GM19043 (cell line): ENCODE measurements around the gene NXPH4.

Experiments used
- ATAC-seq: cut with Tn5 transposase; IDR thresholded peaks from one replicate; pipeline ENCODE4 v1.9.1; 2021; ENCODE audit warnings: low read depth; ENCODE audit not compliant: unreplicated experiment

NXPH4 gene

DNA sequence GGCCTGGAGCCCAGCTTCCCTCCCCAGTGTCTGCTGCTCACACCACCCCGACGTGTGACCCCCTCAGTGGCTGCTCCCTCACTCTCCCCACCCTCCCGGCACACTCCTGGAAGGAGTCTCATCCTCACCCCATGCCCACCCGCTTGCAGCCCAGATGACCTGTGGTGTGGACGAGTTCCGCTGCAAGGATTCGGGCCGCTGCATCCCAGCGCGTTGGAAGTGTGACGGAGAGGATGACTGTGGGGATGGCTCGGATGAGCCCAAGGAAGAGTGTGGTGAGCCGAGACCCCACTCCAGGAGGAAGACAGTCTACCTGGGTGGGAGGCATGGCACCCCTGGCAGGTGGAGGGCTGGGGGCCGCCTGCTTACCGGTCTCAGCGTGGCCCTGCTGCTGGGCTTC lies 15.0 kb upstream of the NXPH4 start:
- ATAC-seq, result no peak

GRCh38 chr12:57202321-57202720 lies 14.3 kb upstream of the NXPH4 start:
- ATAC-seq, result no peak

GRCh38 chr12:57203201-57203600 lies 13.4 kb upstream of the NXPH4 start:
- no peak for ATAC-seq

GRCh38 chr12:57203791-57204190 lies 12.8 kb upstream of the NXPH4 start:
- no peak for ATAC-seq

DNA sequence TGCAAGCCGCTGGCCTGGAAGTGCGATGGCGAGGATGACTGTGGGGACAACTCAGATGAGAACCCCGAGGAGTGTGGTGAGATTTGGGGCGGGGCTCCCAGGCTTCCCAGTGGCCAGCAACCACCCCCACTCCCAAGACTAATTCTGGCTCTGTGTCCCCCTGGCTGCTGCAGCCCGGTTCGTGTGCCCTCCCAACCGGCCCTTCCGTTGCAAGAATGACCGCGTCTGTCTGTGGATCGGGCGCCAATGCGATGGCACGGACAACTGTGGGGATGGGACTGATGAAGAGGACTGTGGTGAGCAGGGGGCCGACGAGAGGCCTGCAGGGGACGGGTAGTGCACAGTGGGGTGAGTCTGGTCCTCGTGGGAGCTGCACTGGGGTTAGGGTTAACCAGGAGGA lies 12.1 kb upstream of the NXPH4 start:
- no peak for ATAC-seq

- no peak for ATAC-seq
Observed at GRCh38 chr12:57205186-57205585, 11.4 kb upstream of the NXPH4 start.

DNA sequence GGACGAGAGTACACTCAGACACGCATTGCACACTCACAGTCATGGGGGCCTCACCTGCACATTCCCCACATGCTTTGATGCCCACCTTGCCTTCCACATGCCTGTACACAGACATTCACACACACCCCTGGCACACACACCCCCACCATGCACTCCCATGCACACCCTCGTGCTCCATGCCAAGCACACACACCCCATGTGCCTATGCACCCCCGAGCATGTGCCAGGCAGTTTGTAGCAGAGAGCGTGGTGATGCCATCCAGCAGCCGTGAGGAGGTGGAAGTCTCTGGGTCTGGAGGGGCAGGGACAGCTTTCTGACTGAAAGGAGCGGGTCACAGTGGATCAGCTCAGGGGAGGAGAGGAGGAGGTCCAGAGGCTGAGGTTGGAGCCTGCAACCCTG lies 10.7 kb upstream of the NXPH4 start:
- no peak for ATAC-seq

DNA sequence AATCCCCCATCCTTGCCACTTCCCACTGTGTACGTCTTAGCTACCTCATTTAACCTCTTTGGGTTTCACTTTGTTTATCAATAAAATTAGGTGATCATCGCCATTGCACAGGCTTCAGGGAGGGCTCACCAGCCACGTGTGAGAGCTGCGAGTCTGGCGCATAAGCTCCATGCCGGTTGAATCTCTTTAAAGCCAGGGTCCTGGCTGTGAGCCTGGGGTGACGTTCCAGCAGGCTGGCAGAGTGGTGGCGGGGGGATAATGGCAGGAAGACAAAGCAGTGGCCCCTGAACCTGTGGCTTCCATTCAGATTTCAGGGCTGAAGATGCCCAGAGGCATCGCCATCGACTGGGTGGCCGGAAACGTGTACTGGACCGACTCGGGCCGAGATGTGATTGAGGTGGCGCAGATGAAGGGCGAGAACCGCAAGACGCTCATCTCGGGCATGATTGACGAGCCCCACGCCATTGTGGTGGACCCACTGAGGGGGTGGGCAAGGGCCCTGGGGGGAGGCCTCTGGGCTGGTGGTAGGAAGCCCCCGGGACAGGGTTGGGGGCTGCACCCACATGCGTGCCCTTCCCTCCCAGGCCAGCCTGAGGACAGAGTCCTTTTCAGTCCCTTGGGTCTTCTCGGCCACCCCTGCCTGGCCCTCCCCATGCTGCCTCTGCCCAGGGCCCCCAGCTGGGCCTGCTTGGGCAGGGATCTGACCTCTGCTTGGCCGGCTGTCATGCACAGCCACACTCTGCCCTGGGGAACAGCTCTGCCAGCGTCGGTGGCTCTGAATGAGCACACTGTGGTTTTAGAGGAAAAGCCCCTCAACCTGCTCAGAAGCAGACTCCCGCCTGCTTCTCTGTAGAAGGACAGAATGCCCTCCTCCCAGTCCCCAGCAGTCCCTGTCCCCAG lies 8.6 kb upstream of the NXPH4 start:
- no peak for ATAC-seq

DNA sequence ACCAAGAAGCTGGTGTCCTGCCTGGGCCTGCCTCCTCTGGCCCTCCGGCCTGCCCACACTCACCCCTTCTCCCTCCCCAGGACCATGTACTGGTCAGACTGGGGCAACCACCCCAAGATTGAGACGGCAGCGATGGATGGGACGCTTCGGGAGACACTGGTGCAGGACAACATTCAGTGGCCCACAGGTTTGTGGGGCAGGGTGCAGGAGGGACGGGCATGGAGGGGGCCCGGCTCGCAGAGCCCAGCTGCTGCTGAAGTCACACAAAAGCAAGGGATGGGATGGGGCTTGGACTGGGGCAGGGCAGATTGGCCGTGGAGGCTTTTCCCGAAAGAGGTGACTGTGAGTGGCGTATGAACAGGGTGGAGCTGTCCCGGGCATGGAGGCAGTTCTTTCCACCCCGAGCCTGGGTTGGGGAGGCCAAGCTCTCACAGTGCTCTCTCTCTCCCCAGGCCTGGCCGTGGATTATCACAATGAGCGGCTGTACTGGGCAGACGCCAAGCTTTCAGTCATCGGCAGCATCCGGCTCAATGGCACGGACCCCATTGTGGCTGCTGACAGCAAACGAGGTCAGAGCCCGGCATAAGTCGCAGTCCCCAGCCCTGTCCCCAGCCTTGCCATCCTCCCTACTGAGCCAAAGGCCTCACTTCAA lies 7.8 kb upstream of the NXPH4 start:
- ATAC-seq, result no peak

- ATAC-seq, result no peak
Observed at GRCh38 chr12:57209916-57210315, 6.7 kb upstream of the NXPH4 start.

DNA sequence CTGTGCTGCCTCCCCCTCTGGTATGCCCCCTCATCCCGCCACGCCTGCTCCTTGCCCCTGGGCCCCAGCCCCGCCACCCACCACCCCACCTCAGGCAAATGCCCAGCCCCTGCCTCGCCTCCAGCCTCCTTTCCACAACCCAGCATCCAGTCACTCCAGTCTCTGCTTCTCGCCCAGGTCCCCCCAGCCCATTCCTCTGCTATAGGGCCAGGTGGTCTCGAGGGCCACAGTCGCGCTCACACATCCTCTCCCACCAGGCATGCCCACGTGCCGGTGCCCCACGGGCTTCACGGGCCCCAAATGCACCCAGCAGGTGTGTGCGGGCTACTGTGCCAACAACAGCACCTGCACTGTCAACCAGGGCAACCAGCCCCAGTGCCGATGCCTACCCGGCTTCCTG lies 6.1 kb upstream of the NXPH4 start:
- no peak for ATAC-seq

GRCh38 chr12:57210926-57211692 lies 5.5 kb upstream of the NXPH4 start:
- no peak for ATAC-seq

GRCh38 chr12:57211791-57212700 lies 4.5 kb upstream of the NXPH4 start:
- no peak for ATAC-seq

DNA sequence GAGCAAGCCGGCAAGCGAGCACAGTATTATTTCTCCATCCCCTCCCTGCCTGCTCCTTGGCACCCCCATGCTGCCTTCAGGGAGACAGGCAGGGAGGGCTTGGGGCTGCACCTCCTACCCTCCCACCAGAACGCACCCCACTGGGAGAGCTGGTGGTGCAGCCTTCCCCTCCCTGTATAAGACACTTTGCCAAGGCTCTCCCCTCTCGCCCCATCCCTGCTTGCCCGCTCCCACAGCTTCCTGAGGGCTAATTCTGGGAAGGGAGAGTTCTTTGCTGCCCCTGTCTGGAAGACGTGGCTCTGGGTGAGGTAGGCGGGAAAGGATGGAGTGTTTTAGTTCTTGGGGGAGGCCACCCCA lies 3.9 kb upstream of the NXPH4 start:
- no peak for ATAC-seq

DNA sequence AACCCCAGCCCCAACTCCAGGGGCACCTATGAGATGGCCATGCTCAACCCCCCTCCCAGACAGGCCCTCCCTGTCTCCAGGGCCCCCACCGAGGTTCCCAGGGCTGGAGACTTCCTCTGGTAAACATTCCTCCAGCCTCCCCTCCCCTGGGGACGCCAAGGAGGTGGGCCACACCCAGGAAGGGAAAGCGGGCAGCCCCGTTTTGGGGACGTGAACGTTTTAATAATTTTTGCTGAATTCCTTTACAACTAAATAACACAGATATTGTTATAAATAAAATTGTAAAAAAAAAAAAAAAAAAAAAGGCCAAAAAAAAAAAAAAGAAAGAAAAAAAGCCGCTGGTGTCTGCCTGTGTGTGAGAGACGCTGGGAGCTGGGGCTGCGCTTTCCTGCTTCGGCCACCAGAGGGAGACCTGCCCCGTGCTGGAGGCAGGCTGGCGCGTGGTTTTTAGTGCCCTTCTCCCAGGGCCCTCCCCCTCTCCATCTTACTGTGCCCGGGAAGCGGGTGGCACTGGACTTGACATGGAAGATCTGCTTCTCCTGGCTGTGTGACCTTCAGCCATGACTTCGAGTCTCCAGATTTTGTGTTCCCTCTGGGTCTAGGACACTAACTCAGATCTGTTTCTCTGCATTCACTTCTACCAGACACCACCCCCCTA lies 3.4 kb upstream of the NXPH4 start:
- ATAC-seq, result no peak

- no peak for ATAC-seq
Observed at GRCh38 chr12:57213763-57214397, 2.7 kb upstream of the NXPH4 start.

DNA sequence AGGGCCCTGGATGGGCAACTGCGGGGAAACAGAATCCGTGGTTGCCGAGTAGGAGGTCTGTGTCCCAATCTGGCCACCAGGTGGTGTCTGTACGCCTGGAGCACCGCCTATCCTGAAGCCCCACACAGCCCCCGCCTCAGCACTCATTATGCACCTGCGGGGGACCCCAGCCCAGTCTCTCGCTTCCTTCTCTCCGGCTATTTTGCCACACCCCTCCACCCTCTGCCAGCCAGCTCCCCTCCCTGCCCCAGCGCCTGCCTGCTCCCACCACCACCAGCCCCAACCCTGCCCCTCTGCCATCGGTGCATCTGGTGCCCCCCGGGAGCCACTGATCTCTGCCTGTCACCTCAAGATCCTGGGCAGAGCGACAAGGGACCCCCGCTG lies 2.2 kb upstream of the NXPH4 start:
- ATAC-seq, result no peak

DNA sequence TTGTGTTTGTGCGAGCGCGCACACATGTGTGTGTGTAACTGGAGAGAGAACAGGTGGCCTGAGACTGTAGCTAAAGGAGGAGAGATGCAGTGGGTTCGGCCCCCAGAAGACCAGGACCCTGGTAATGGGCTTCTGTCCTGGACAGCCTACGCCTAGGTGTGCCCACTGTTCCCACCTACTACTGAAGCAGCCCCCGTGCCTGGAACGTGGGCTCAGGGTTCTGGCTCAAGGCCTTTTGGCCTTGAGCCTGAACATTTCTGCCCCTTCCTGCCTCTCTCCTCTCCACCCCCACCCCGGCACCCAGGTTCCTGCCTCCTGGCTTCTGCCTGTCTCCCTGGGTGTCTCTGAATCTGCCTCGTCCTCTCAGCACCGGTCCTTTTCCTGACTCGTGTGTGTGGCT lies 1.5 kb upstream of the NXPH4 start:
- ATAC-seq, result no peak

- no peak for ATAC-seq
Observed at GRCh38 chr12:57215668-57216013, 953 bp upstream of the NXPH4 start.
